H1 (cell line): ENCODE measurements around the gene KIF26A. TPM values are rescaled to one million over a fixed set of nuclear protein-coding genes. Genes with fewer than 3 reads are reported as not detected.

Experiments
- BRCA1 ChIP-seq: IDR thresholded peaks from 2 replicates; pipeline ENCODE4 v1.6.1; 2012; ENCODE audit warnings: low read depth, low read length, improper control_type of control experiment
- CBX5 ChIP-seq: fragments of 300-800, 300-1000 bp; sonication (generic); IDR thresholded peaks from 2 replicates; pipeline ENCODE4 v1.7.1; 2016; ENCODE audit warnings: antibody characterized with exemption, low read length, low read depth
- CEBPB ChIP-seq: IDR thresholded peaks from 2 replicates; pipeline ENCODE4 v1.6.1; 2012; ENCODE audit warnings: low read depth, low read length
- CHD1 ChIP-seq: IDR thresholded peaks from 2 replicates; pipeline ENCODE4 v1.6.1; 2012; ENCODE audit warnings: low read depth, low read length, improper control_type of control experiment
- EGR1 ChIP-seq: IDR thresholded peaks from 2 replicates; pipeline ENCODE4 v1.6.1; 2011; ENCODE audit warnings: low read depth, low read length, borderline replicate concordance
- FOSL1 ChIP-seq: IDR thresholded peaks from 2 replicates; pipeline ENCODE4 v1.6.1; 2011; ENCODE audit warnings: mild to moderate bottlenecking, low read depth, low read length, moderate library complexity; ENCODE audit not compliant: insufficient read depth
- HDAC6 ChIP-seq: IDR thresholded peaks from one replicate; pipeline ENCODE4 v1.7.1; 2012; ENCODE audit warnings: low read depth, mild to moderate bottlenecking, inconsistent platforms, low read length, moderate library complexity
- JUN ChIP-seq: IDR thresholded peaks from 2 replicates; pipeline ENCODE4 v1.6.1; 2011; ENCODE audit warnings: low read depth, mild to moderate bottlenecking, improper control_type of control experiment, low read length
- KDM1A ChIP-seq: fragments of 200-600, 300-600 bp; sonication (generic); IDR thresholded peaks from 2 replicates; pipeline ENCODE4 v1.7.1; 2016; ENCODE audit warnings: mild to moderate bottlenecking, low read length, borderline replicate concordance
- NANOG ChIP-seq: IDR thresholded peaks from 2 replicates; pipeline ENCODE4 v1.6.1; 2011; ENCODE audit warnings: low read length, low read depth, mild to moderate bottlenecking, inconsistent platforms; ENCODE audit not compliant: insufficient read depth, poor library complexity, severe bottlenecking
- POU5F1 ChIP-seq: IDR thresholded peaks from 2 replicates; pipeline ENCODE4 v1.6.1; 2011; ENCODE audit warnings: low read depth, mild to moderate bottlenecking, low read length, moderate library complexity
- RAD21 ChIP-seq, 2 experiments: IDR thresholded peaks in 1 of 2; conservative IDR thresholded peaks in 1 of 2; 2 replicates each; pipeline ENCODE4 v1.6.1; 2011; ENCODE audit warnings: low read depth in 2 of 2, low read length in 2 of 2, improper control_type of control experiment in 1 of 2, inconsistent platforms in 1 of 2, mild to moderate bottlenecking in 1 of 2, moderate library complexity in 1 of 2
- SIN3A ChIP-seq, 2 experiments: IDR thresholded peaks in 1 of 2; conservative IDR thresholded peaks in 1 of 2; 2 replicates each; pipeline ENCODE4 v1.6.1; 2011 to 2012; ENCODE audit warnings: low read length in 2 of 2, improper control_type of control experiment in 1 of 2, low read depth in 1 of 2, mild to moderate bottlenecking in 1 of 2
- SIX5 ChIP-seq: IDR thresholded peaks from 2 replicates; pipeline ENCODE4 v1.6.1; 2011; ENCODE audit warnings: mild to moderate bottlenecking, low read depth, low read length
- SP1 ChIP-seq: IDR thresholded peaks from 2 replicates; pipeline ENCODE4 v1.6.1; 2011; ENCODE audit warnings: low read depth, low read length
- TAF1 ChIP-seq: IDR thresholded peaks from 2 replicates; pipeline ENCODE4 v1.6.1; 2011; ENCODE audit warnings: mild to moderate bottlenecking, low read depth, low read length
- TBP ChIP-seq: IDR thresholded peaks from 2 replicates; pipeline ENCODE4 v1.6.1; 2011; ENCODE audit warnings: low read depth, low read length, improper control_type of control experiment
- YY1 ChIP-seq: IDR thresholded peaks from 2 replicates; pipeline ENCODE4 v1.6.1; 2011; ENCODE audit warnings: low read depth, mild to moderate bottlenecking, low read length
- ZNF274 ChIP-seq: IDR thresholded peaks from 2 replicates; pipeline ENCODE4 v1.7.0; 2012; ENCODE audit warnings: low read length, borderline replicate concordance; ENCODE audit errors: extremely low read depth
- polyA plus RNA-seq, 7 experiments: library from polyadenylated mRNA; depleted of rRNA in 3 of 7; stranded (reverse) in 5 of 7; unstranded in 2 of 7; fragments of >200 nt in 5 of 7; fragments of 200-250 nt in 2 of 7; gene quantifications; 1 replicate in 5 of 7; 2 replicates in 1 of 7; 4 replicates in 1 of 7; pipeline versions ENCODE4 v1.2.1 to v1.2.3, GENCODE V29; 2011 to 2013; ENCODE audit warnings: missing spikeins in 2 of 7, mixed read lengths in 2 of 7
- total RNA-seq: library from RNA; stranded (reverse); fragmentation: NEBNext Ultra II Directional; extraction: Animal tissue kit (Norgen Biotek cat#: 25700); gene quantifications from 2 replicates; pipeline ENCODE4 v1.2.1, GENCODE V29; 2021
- TF ChIP-seq, protein P1 (sequence below), 3 experiments: IDR thresholded peaks; 1 replicate in 2 of 3; 2 replicates in 1 of 3; pipeline versions ENCODE4 v1.5.1 to v1.6.1; 2011; ENCODE audit warnings: low read length in 3 of 3, mild to moderate bottlenecking in 3 of 3, inconsistent platforms in 2 of 3, low read depth in 1 of 3, moderate library complexity in 1 of 3; ENCODE audit not compliant: insufficient read depth in 1 of 3; ENCODE audit errors: control extremely low read depth in 1 of 3
- TF ChIP-seq, protein P2 (sequence below): IDR thresholded peaks from 2 replicates; pipeline ENCODE4 v1.6.1; 2012; ENCODE audit warnings: inconsistent platforms

Gene KIF26A
- total and polyA plus RNA-seq, 2 of the 8 experiments (the other 6 are each of a cell fraction or from before 2014, with no cell fraction given) = 11.5 to 41.6 TPM

DNA sequence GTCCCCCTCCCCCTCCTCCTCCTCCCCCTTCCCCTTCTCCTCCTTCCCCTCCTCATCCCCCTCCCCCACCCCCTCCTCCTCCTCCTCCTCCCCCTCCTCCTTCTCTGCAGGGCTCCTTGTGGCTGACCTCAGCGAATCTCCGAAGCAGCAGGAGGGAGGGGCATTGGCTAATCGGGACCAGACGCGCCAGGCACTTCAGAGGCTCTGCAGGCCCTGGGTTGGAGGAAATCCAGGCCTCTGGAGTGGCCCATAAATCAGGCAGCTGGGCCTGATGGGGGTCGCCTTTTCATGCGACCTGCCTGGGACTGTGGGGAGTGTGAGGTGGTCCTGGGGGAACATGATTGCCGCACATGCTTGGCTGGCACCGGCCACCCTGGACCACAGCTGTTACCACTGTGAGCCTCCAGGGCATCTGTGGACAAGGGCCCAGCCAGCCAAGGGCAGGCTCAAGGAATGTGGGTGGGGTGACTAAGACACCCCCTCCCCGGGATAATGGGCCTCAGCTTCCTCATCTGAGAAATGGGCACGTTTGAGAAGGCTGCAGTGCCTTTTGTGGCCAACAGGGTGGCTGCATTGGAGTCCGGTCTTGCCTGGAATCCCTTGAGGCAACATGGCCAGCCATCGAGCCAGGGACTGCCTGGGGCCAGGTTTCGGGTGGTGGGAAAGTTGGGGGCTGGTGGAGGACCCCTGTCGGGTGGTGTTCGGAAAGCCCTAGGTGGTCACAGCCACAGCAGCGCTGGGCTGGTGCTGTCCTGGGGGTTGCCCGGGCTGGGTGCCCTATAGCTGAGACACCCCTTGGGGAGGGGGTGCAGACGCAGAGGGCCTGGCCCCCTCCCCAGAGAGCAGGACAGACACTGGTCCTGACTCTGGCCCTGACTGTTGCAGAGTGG is 12.0 kb downstream of the KIF26A start (continued):
- TF ChIP-seq, protein P1, sequence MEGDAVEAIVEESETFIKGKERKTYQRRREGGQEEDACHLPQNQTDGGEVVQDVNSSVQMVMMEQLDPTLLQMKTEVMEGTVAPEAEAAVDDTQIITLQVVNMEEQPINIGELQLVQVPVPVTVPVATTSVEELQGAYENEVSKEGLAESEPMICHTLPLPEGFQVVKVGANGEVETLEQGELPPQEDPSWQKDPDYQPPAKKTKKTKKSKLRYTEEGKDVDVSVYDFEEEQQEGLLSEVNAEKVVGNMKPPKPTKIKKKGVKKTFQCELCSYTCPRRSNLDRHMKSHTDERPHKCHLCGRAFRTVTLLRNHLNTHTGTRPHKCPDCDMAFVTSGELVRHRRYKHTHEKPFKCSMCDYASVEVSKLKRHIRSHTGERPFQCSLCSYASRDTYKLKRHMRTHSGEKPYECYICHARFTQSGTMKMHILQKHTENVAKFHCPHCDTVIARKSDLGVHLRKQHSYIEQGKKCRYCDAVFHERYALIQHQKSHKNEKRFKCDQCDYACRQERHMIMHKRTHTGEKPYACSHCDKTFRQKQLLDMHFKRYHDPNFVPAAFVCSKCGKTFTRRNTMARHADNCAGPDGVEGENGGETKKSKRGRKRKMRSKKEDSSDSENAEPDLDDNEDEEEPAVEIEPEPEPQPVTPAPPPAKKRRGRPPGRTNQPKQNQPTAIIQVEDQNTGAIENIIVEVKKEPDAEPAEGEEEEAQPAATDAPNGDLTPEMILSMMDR (IDR thresholded peaks at IDR 0.05; ENCODE audit: control extremely low read depth in 1 of 3, insufficient read depth in 1 of 3, low read depth in 1 of 3, low read length in 3 of 3) = peak in 2 of 3 experiments; percentile 30 to 65; a peak in 2 of 4 replicates
- TF ChIP-seq SIN3A (conservative IDR thresholded peaks at IDR 0.05 in 1 of 2, IDR thresholded peaks at IDR 0.05 in 1 of 2; ENCODE audit: low read depth in 1 of 2, low read length in 2 of 2) = no peak
- TF ChIP-seq CEBPB = peak; percentile 62; the same call in 1 of the 2 replicates
- no peak for TF ChIP-seq ZNF274
- no peak for TF ChIP-seq TAF1
- 0 out of 2 replicates have a peak, but pooled peaks have one; percentile 19 for TF ChIP-seq SP1
- TF ChIP-seq CBX5 = no peak
- no peak for TF ChIP-seq EGR1
- TF ChIP-seq SIX5 = no peak
- TF ChIP-seq JUN = no peak
- TF ChIP-seq POU5F1 = no peak
- TF ChIP-seq KDM1A = peak; percentile 100
- TF ChIP-seq YY1 = no peak
- no peak for TF ChIP-seq NANOG
- TF ChIP-seq TBP = no peak
- no peak for TF ChIP-seq HDAC6
- no peak for TF ChIP-seq FOSL1
- no peak for TF ChIP-seq CHD1
- TF ChIP-seq, protein P2, sequence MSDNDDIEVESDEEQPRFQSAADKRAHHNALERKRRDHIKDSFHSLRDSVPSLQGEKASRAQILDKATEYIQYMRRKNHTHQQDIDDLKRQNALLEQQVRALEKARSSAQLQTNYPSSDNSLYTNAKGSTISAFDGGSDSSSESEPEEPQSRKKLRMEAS = 0 out of 2 replicates have a peak, but pooled peaks have one; percentile 27
- TF ChIP-seq RAD21 (IDR thresholded peaks at IDR 0.05 in 1 of 2, conservative IDR thresholded peaks at IDR 0.05 in 1 of 2; ENCODE audit: low read depth in 2 of 2, low read length in 2 of 2) = peak; percentile 9 to 30; a peak in 2 of 4 replicates
- no peak for TF ChIP-seq BRCA1
